ENCODE data around the gene SGSM2. TPM values are rescaled to one million over a fixed set of nuclear protein-coding genes. Genes with fewer than 3 reads are reported as not detected.

Gene SGSM2
- polyA plus RNA-seq, 1 donor (not counting 4 experiments of a cell fraction or from before 2014, with no cell fraction given) = 16.4 TPM

DNA sequence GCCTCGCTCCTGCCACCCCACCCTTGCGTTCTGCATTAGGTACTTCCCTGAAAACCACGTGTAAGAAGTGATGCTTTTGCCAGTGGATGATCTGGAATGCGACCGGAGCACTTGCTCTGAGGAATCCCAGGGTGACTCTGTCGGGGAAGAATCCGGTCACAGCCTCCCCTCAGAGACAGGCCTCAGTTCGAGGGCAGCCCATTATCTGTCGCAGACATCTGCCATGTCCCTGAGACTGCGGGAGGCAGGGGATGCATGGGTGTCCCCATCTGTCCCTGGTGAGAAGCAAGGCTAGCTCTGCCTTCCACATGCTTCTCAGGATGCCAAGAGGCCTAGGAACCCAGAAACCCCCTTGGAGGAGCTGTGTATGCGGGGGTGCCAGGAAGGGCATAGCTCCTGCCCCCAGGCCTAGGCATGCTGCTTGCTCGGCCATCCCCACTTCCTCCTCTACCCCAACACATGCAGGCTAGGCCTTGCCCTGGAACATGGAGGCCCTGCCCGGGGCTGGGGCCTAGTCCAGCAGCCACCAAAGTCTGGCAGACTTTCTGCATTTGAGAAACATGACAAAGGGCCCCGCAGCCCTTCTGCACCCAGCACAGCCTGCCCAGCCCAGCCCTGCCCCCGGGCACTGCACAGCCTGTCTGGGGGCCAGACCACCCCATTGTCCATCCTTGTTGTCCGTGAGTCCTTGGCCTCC lies 43.1 kb downstream of the SGSM2 start:
- no peak overlapping the region for H3K4me2 ChIP-seq (ENCODE audit: control insufficient read depth, extremely low read depth, insufficient read depth, low read depth, low read length)
- H3K4me1 ChIP-seq (ENCODE audit: control insufficient read depth, extremely low read depth, insufficient read depth, low read length) = peaks cover 2% of the 10 kb centered on the region
- dilution Hi-C loops (cut with MboI; ENCODE audit: extremely low pct_ligation_motif_present, low sequenced_read_pairs) = no loop called here
- H3K9me3 ChIP-seq (ENCODE audit: control insufficient read depth, low read depth, low read length) = no peaks in the 10 kb centered on the region
- H3K36me3 ChIP-seq (ENCODE audit: control insufficient read depth in 2 of 2, extremely low read depth in 1 of 2, insufficient read depth in 2 of 2, low read length in 2 of 2) = peaks cover 14 to 15% of the 10 kb centered on the region in 2 experiments
- FAIRE-seq (no peak), DNase-seq (ENCODE audit: low read depth, low spot score) (no peak)
- no peak for TF ChIP-seq EZH2 (IDR thresholded peaks at IDR 0.05; ENCODE audit: low read length)
- TF ChIP-seq CTCF (optimal IDR thresholded peaks at IDR 0.05 in 1 of 3, IDR thresholded peaks at IDR 0.05 in 1 of 3, conservative IDR thresholded peaks at IDR 0.05 in 1 of 3; ENCODE audit: extremely low read depth in 1 of 3, insufficient read depth in 2 of 3, low read length in 3 of 3) = no peak
- no peaks in the 10 kb centered on the region for H3K27me3 ChIP-seq (ENCODE audit: control insufficient read depth, extremely low read depth, insufficient read depth, low read length)
- H3K9me1 ChIP-seq (ENCODE audit: control insufficient read depth, extremely low read depth, insufficient read depth, low read length) = no peaks in the 10 kb centered on the region
- no peak overlapping the region for H3K27ac ChIP-seq (ENCODE audit: control insufficient read depth, insufficient read depth, low read length)
- H3K4me3 ChIP-seq (ENCODE audit: control insufficient read depth in 2 of 3, extremely low read depth in 1 of 3, insufficient read depth in 2 of 3, low read depth in 1 of 3, low read length in 3 of 3) = no peak overlapping the region
- no peaks in the 10 kb centered on the region for H3K79me2 ChIP-seq (ENCODE audit: control insufficient read depth, insufficient read depth, low read length)
- no peak overlapping the region for H3K9ac ChIP-seq (ENCODE audit: control insufficient read depth, extremely low read depth, insufficient read depth, low read length)
- no peaks in the 10 kb centered on the region for H4K20me1 ChIP-seq (ENCODE audit: control insufficient read depth, extremely low read depth, insufficient read depth, low read length)
- H2AFZ ChIP-seq (ENCODE audit: control insufficient read depth, low read length) = no peak overlapping the region

GRCh38 chr17:2380950-2381649 lies 43.8 kb downstream of the SGSM2 start:
- Histone ChIP-seq H3K9me3 (ENCODE audit: control insufficient read depth, low read depth, low read length) (no peaks in the 10 kb centered on the region), H3K79me2 (ENCODE audit: control insufficient read depth, insufficient read depth, low read length) (no peaks in the 10 kb centered on the region), H3K4me1 (ENCODE audit: control insufficient read depth, extremely low read depth, insufficient read depth, low read length) (peaks cover 2% of the 10 kb centered on the region), H2AFZ (ENCODE audit: control insufficient read depth, low read length) (no peak overlapping the region), H3K9ac (ENCODE audit: control insufficient read depth, extremely low read depth, insufficient read depth, low read length) (no peak overlapping the region), H4K20me1 (ENCODE audit: control insufficient read depth, extremely low read depth, insufficient read depth, low read length) (no peaks in the 10 kb centered on the region), H3K27me3 (ENCODE audit: control insufficient read depth, extremely low read depth, insufficient read depth, low read length) (no peaks in the 10 kb centered on the region), H3K36me3 (ENCODE audit: control insufficient read depth in 2 of 2, extremely low read depth in 1 of 2, insufficient read depth in 2 of 2, low read length in 2 of 2) (peaks cover 15 to 20% of the 10 kb centered on the region in 2 experiments), H3K27ac (ENCODE audit: control insufficient read depth, insufficient read depth, low read length) (no peak overlapping the region), H3K4me2 (ENCODE audit: control insufficient read depth, extremely low read depth, insufficient read depth, low read depth, low read length) (no peak overlapping the region), H3K4me3 (ENCODE audit: control insufficient read depth in 2 of 3, extremely low read depth in 1 of 3, insufficient read depth in 2 of 3, low read depth in 1 of 3, low read length in 3 of 3) (no peak overlapping the region), H3K9me1 (ENCODE audit: control insufficient read depth, extremely low read depth, insufficient read depth, low read length) (no peaks in the 10 kb centered on the region)
- TF ChIP-seq EZH2 (IDR thresholded peaks at IDR 0.05; ENCODE audit: low read length) = no peak
- TF ChIP-seq CTCF (optimal IDR thresholded peaks at IDR 0.05 in 1 of 3, IDR thresholded peaks at IDR 0.05 in 1 of 3, conservative IDR thresholded peaks at IDR 0.05 in 1 of 3; ENCODE audit: extremely low read depth in 1 of 3, insufficient read depth in 2 of 3, low read length in 3 of 3) = no peak
- FAIRE-seq (no peak), DNase-seq (ENCODE audit: low read depth, low spot score) (no peak)
- dilution Hi-C loops (cut with MboI; ENCODE audit: extremely low pct_ligation_motif_present, low sequenced_read_pairs) = no loop called here

All from keratinocyte (primary cell).